ENCODE data around the gene STK35.

- no peak for TF ChIP-seq CTCF (IDR thresholded peaks at IDR 0.05; ENCODE audit: low read depth, low read length, poor library complexity, severe bottlenecking)
- no peak for TF ChIP-seq EZH2phosphoT487 (IDR thresholded peaks at IDR 0.05; ENCODE audit: borderline replicate concordance, low read length)
Measured at GRCh38 chr20:2112910-2113309, 11.3 kb downstream of the STK35 start.
